ENCODE results near the gene NXPE1. TPM values are rescaled to one million over a fixed set of nuclear protein-coding genes. Genes with fewer than 3 reads are reported as not detected.

NXPE1 gene
- total RNA-seq, 1 donor from 2014 or later: 0.27 TPM

DNA sequence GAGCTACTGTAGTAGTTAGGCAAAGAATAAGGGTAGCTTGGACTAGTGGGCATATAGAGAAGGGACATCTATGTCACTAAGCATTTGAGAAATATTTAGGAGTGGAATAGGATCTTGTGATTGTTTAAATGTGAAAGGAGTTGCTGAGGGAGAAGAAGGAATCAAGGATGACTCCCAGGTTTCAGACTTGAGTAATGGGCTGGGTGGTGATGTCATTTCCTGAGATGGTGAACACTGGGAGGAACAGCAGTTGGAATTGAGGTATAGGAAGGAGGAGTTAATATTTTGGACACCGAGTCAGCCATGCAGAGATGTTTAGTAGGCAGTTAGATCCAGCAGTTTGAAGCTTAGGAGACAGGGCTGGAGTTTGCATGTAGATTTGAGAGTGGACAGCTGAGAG lies 80.3 kb downstream of the NXPE1 start:
- H3K4me3 Mint-ChIP-seq: no peak overlapping the region
- H3K27ac Mint-ChIP-seq: no peak overlapping the region
- no peak for DNase-seq (ENCODE audit: extremely low spot score, unreplicated experiment)
- peaks cover 10% of the 10 kb centered on the region for H3K9me3 Mint-ChIP-seq
- peaks cover 3% of the 10 kb centered on the region for H3K27me3 Mint-ChIP-seq
- TF ChIP-seq, protein P1, sequence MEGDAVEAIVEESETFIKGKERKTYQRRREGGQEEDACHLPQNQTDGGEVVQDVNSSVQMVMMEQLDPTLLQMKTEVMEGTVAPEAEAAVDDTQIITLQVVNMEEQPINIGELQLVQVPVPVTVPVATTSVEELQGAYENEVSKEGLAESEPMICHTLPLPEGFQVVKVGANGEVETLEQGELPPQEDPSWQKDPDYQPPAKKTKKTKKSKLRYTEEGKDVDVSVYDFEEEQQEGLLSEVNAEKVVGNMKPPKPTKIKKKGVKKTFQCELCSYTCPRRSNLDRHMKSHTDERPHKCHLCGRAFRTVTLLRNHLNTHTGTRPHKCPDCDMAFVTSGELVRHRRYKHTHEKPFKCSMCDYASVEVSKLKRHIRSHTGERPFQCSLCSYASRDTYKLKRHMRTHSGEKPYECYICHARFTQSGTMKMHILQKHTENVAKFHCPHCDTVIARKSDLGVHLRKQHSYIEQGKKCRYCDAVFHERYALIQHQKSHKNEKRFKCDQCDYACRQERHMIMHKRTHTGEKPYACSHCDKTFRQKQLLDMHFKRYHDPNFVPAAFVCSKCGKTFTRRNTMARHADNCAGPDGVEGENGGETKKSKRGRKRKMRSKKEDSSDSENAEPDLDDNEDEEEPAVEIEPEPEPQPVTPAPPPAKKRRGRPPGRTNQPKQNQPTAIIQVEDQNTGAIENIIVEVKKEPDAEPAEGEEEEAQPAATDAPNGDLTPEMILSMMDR (conservative IDR thresholded peaks at IDR 0.05): no peak
- H3K4me1 Mint-ChIP-seq (ENCODE audit: unreplicated experiment): no peaks in the 10 kb centered on the region
- H3K36me3 Mint-ChIP-seq: peaks cover 4% of the 10 kb centered on the region

DNA sequence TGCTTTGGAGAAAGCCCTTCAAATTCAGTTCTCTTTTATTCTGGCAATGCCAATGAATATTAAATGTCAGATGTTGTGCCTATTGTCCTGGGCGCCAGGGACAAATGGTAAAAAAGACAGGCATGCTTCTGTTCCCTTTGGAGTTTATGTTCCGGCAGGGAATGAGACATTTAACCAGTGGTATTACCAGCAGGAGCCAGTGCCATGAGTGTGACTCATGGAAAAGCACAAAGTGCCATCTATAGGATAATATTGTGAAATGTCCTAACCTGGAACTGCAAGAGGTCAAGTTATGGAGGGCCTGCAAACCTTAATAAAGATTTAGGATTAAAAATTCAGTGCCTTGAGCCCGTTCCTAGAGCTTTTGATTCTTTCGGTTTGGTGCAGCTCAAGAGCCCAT lies 80.9 kb downstream of the NXPE1 start:
- Mint-ChIP-seq H3K36me3 (peaks cover 4% of the 10 kb centered on the region), H3K4me3 (no peak overlapping the region), H3K4me1 (ENCODE audit: unreplicated experiment) (no peaks in the 10 kb centered on the region), H3K9me3 (peaks cover 15% of the 10 kb centered on the region), H3K27me3 (peaks cover 3% of the 10 kb centered on the region), H3K27ac (no peak overlapping the region)
- TF ChIP-seq, protein P1 (conservative IDR thresholded peaks at IDR 0.05): no peak
- DNase-seq (ENCODE audit: extremely low spot score, unreplicated experiment): no peak

DNA sequence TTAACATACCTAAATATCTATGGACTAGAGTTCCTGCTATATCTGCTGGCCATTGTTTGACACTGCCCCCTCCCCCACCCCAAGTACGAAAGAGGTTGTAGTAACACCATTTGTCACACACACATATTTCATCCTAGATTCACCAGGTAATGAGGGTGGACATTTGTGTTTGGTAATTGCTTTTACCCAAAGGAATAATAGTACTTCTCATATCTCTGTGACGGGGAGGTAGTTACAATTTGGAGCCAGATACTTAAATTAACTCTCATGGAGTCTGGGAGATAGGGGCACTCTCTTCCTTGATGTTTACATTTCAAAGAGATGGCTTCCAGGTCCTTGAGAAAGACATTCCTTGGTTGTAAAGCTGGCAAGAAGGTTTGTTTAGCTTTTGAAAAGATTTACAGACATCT lies 81.7 kb downstream of the NXPE1 start:
- Mint-ChIP-seq H3K36me3 (peaks cover 4% of the 10 kb centered on the region), H3K4me1 (ENCODE audit: unreplicated experiment) (no peaks in the 10 kb centered on the region), H3K27me3 (peaks cover 3% of the 10 kb centered on the region), H3K4me3 (no peak overlapping the region), H3K27ac (no peak overlapping the region), H3K9me3 (peaks cover 16% of the 10 kb centered on the region)
- TF ChIP-seq, protein P1 (conservative IDR thresholded peaks at IDR 0.05): no peak
- DNase-seq (ENCODE audit: extremely low spot score, unreplicated experiment): no peak

DNA sequence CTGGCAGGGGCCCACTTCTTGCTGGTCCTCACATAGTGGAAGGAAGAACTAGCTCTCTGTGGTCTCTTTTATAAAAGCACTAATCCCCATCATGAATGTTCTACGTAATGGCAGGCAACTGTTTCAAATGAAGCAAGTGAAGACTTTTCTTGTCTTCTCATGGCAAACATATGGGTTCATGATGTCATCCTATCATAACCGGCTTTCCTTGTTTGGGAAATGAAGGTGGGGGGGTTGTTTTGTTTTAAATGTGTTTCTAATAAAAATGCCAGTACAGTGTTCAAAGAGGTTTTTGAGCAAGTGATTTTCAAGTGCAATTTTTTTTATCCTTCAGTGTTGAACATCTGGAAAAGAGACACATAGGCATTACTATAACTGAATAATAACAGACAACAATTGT lies 87.0 kb downstream of the NXPE1 start:
- Mint-ChIP-seq H3K4me3 (no peak overlapping the region), H3K27me3 (no peaks in the 10 kb centered on the region), H3K36me3 (peaks cover 8% of the 10 kb centered on the region), H3K9me3 (peaks cover 10% of the 10 kb centered on the region), H3K27ac (no peak overlapping the region), H3K4me1 (ENCODE audit: unreplicated experiment) (no peaks in the 10 kb centered on the region)
- DNase-seq (ENCODE audit: extremely low spot score, unreplicated experiment): no peak
- TF ChIP-seq, protein P1 (conservative IDR thresholded peaks at IDR 0.05): no peak

Other genes starting within 250 kb of the NXPE1 start
- gene C11orf71, start 159.4 kb downstream of the NXPE1 start, total RNA-seq (ENCODE audit: low replicate concordance): 11.8 and 15.5 TPM in 2 replicates
- 32.6 and 53.8 TPM in 2 replicates for gene RBM7, start 159.2 kb downstream of the NXPE1 start, total RNA-seq (ENCODE audit: low replicate concordance)
- gene REXO2, start 120.4 kb downstream of the NXPE1 start, total RNA-seq (ENCODE audit: low replicate concordance): 84.9 and 166 TPM in 2 replicates
- not detected in 2 replicates for gene NXPE4, start 35.9 kb upstream of the NXPE1 start, total RNA-seq (ENCODE audit: low replicate concordance)
- not detected in 2 replicates for gene NXPE2, start 118.6 kb upstream of the NXPE1 start, total RNA-seq (ENCODE audit: low replicate concordance)

Data from type B pancreatic cell (in vitro differentiated cells).